Activated naive CD4-positive, alpha-beta T cell treated with Interleukin-2 at 50 U/mL for 16 hours (primary cell): ENCODE data around the gene EIF5.
"Not testable (repeated sequence)": the region's sequence is repeated elsewhere in the genome, so short reads cannot be mapped to it uniquely, and the experiment has no call there.

ENCODE experiments used
- DNase-seq: peaks from one replicate; pipeline ENCODE4 v3.0.0-alpha.2; 2020

Gene EIF5

DNA sequence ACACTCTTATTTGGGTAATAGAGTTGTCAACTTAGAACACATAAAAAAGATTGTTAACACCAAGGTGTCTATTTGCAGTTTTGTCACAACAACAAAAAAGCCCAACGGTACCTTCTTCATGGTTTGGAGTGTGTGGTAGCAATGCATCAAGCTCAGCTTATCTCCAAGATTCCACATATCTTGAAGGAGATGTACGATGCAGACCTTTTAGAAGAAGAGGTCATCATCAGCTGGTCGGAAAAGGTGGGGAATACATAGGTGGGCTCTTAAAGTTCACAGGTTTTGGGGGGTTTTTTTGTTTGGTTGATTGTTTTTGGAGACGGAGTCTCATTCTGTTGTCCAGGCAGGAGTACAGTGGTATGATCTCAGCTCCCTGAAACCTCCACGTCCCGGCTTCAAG, 5.5 kb downstream of the EIF5 start:
- no peak for DNase-seq

DNA sequence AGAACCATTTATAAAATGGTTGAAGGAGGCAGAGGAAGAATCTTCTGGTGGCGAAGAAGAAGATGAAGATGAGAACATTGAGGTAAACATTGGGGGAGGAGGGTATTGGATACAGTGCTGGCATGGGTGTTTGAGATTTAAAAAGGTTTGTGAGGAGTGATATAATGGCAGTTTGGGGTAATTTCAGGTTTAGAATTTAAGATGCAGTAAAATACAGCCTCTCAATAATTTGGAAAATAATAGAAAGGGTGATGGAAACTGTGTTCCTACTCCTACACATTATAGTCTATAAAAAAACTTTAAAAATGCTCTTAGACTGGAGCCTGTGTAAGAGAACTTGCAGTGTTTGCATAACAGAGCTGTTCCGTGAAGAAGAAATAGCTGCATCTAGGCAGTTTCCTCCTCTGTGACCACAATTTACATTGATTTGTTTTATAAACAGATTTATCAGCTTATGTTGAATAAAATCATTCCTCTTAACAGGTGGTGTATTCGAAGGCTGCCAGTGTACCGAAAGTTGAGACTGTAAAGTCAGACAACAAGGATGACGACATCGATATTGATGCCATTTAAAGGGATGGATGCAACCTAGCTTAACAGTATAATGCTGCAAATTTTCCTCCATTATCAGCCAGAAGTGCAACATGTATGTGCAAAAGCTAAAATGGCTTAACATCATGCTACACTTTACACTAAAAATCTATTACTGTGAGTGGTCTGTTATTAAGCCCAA, 6.6 kb downstream of the EIF5 start:
- DNase-seq = no peak

DNA sequence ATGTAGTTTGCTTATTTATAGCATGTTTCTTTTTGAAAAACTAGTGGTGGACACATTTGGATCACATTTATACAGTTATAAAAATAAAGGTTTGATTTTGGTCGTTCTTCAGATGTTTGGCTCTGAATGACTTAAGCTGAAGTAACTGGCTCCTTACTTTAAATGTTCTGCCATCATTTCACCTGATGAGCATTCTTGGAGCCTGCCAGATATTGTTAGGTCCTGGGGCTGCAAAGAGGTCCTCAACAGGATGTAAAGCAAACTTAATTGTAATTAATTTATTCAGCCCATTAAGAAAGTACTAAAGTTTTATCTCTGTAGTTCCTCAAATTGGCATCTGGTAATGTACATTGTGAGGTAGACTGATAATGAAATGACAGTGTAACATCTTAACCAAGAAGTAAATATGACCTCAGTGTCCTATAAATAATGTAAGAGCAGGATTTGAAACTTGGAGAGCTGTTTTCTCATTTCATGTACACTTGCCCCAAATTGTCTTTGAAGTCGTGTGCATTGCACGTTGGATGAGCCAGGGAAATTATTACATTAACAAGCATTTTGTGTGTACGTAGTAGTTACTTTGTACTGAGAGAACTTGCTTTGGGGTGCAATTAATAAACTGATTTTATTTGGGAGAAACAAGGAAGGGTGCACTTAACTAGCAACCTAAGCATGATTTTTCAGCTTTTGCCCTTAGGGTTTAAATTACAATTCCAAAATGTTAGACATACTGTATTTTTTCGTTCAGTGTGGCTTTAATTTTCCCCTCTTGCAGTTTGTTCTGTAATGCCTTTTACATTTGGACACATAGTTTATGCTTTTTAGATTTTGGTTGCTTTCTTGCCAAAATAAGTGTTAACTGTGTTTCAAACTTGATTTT, 7.5 kb downstream of the EIF5 start:
- no peak for DNase-seq

DNA sequence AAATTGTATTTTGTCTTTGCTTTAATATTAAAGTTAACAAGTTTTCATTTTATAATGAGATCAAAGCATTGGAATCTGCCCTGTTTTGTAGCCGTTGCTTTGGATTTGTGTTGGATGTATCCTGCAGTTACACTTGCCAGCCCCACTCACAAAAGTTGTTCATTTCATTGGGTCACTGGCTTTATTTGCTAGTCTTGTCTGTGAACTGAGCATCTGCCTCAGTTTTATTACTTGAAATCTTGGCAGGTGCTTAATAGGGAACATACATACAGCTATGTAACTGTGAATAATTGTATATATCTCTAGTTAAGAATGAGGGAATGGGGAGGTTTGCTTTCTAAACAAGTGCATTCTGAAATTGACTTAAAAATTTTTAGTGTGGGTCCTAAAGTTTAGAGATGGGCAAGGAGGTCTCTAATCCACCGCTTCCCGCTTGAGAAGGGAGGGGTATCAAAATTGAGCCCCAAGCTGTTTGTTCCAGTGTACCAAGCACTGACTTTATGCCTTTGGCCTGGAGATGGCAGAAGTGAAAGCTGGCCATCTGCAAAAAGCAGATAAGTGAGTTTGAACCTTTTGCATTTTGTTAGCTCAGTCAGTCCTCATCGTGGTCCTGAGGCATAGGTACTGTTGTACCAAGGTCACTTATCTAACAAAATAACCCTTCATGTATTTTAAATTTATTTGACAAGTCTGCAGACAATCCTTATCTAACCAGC, 9.3 kb downstream of the EIF5 start:
- no peak for DNase-seq

DNA sequence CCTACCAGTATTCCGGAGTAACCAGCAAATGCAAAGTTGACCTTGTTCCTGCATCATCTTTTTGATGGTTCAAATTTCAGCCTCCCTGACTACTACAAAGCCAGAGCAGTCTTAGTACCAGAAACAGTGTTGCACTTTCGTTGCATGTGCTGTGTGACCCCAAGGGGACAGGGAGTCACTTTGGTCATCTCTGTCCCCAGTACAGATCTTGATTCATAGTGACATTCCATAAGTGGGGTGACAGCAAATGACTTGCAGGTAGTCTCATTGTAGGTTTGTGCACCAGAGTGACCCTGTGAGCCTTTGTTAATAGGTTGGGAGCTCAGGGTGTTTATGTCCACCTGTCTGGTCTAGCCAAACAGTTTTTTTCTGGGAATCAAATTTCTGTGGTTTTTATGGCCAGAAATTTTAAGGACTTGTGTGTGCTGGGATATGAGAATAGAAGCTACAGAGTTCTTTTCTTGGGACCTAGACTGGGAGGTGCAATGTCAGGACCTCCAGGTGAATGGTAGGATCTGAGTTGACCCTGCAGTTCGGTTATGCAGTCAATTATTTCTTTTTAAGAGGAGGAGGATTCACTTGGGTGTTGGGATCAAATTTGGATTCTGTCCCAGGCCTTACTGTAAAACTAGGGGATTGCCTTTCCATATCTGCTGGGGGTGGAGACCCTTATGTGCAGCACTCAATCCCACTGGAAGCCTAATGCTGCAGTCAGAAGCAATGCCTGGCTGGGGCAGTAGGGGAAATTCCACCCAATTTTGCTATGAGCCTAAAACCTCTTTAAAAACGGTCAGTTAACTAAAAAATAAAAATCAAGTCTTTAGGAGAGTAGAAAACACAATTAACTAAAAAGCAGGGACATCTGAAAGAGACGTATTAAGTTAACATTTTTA, 10.1 kb downstream of the EIF5 start:
- no peak for DNase-seq

DNA sequence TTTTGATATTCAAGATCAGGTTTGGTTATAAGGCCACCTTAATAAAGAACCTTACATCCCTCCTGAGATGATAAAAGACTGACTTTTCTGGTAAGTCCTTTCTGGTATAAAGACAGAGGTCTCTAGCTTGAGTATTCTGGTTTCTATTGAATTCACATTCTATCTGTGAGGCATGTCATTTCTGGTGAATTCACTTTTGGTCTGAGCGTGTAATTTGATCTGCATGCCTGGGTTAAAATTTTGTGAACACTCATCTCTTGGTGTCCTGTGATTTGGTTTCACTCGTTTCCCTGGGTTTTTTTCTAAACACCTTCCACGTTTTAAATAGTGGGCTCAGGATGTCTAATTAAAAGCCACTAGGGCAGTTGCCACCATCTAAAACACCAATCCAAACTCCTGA, 12.2 kb downstream of the EIF5 start:
- DNase-seq = no peak

DNA sequence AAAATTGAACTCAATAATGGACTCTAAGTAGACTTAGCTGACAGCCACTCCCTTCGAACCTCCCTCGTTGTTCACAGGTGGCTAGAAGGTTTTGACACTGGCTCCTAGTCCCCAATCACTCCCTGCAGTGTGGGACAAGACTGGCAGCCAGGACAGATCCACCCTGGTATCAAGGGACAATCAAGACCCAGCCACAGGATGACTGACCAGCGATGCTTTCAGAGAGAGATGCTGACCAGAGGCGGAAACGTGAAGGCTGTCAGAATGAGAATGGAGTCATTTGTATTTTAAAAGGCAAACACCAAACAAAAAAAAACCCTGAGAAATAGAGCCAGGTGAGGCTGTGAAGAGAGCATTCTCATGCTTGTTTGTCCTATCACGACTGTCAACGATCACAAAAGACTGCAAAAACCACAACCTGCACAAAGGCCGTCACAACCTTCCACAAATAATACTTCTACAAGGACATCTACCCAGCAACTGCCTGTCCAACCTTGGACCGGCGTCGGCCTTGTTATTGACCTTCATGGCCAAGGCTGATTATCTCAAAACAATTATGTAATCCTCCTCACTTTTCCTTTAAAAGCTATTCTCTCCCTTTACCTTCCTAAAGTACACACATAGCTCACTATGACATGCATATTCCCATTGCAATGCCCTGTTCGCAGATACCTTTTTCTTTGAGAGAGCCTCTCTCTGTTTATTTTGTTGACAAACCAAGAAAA, 13.2 kb downstream of the EIF5 start:
- no peak for DNase-seq

DNA sequence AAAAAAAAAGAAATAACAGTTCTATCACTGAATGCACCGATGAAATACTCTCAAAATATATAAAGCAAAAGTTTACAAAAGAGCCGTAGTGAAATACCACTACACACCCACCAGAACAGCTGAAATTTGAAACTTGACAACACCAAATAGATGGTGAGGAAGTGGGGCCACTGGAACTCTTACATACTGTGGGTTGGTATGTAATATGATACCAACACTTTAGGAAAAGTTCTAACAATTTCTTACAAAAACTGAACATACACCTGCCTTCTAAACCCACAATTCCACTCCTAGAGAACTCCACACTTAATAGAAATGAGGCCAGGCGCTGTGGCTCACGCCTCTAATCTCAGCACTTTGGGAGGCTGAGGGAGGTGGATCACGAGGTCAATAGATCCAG, 14.1 kb downstream of the EIF5 start:
- DNase-seq = no peak

DNA sequence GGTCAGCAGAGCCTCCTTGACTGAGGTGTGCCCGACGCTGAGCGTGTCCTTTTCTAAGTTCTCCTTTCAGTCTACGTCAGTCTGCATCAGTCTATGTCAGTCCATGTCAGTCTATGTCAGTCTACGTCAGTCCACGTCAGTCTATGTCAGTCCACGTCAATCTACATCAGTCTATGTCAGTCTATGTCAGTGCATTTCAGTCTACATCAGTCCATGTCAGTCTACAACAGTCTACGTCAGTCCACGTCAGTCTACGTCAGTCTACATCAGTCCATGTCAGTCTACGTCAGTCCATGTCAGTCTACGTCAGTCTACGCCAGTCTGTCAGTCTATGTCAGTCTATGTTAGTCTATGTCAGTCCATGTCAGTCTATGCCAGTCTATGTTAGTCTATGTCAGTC, 15.9 kb downstream of the EIF5 start:
- DNase-seq = no peak

DNA sequence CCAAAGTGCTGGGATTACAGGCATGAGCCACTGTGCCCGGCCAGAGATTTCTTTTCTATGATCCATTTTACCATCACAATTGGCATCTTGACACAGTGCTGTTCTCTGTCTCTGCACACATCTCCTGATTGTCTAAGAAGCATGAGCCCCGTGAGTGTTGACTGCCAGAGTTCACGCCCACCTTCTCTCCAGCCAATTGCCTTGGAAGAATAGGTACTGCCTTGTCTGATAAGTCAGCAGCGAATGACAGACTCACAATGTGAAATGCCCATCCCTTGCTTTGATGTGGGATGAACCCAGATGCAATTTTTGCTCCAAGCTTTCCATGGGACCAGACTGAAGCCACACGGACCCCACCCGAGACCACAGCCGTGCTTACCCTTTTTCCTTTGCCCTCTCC, 19.3 kb downstream of the EIF5 start:
- DNase-seq = no peak

DNA sequence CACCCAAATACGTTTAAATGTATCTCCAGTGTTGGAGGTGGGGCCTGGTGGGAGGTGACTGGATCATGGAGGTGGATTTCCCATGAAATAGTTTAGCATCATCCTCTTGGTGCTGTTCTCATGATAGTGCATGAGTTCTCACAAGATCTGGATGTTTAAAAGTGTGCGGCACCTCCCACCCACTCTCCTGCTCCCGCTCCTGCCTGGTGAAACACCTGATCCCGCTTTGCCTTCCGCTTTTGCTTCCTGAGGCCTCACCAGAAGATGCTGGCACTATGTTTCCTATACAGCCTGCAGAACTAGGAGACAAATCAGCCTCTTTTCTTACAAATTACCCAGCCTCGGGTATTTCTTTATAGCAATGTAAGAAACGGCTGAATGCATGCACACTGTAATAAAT, 20.1 kb downstream of the EIF5 start:
- no peak for DNase-seq

DNA sequence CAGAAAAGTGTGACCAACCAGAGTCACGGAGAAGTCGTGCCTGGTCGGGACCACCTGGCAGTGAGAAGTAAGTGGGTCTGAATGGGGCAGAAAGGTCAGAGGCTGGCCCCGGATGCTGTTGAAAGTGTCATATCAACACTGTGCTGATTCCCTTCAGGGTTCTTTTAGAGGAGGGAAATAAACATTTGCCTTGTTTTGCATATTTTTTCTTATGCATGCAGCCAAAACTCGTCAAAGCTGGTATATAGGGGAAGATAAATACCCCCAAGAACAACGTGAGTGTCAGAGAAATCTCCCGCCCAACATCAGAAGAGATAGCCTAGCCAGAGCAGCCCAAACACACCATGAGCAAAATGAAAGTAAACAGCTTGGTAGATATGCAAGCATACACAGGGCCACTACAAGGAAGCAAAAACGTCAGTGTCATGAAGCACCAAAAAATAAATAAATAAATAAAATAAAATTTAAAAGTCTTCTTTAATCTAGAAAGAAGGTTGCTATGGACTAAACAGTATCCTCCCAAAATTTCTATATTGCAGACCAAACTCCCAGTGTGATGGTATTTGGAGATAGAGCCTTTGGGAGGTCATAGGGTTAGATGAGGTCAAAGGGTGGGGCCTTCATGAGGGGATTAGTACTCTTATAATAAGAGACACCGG, 22.1 kb downstream of the EIF5 start:
- no peak for DNase-seq

DNA sequence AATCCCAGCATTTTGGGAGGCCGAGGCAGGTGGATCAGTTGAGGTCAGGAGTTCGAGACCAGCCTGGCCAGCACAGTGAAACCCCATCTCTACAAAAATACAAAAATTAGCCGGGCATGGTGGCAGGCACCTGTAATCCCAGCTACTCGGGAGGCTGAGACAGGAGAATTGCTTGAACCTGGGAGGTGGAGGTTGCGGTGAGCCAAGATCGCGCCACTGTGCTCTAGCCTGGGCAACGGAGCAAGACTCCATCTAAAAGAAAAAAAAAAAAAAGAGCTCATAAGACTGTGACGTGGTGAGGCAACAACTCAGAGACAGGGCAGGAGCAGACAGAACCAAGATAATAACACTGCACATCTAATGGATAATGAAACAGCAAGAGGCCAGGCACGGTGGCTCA, 23.5 kb downstream of the EIF5 start:
- DNase-seq = not testable (repeated sequence)

DNA sequence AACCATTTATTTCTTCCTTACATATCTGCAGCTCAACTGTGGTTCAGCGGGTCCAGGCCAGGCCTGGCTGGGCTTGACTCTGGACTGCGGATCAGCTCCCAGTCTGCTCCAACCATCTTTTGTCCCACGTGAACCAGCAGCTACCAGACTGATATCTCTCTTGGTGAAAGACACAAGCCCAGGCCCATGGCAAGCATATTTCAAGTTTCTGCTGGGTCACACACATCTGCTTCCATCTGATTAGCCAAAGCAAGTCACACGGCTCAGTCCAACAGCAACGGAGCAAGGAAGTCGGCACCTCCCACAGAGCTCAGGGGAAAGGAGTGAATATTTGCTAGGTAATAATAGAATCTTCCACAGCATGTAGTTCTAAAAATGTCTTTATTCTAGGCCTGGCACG, 26.5 kb downstream of the EIF5 start:
- DNase-seq = no peak

DNA sequence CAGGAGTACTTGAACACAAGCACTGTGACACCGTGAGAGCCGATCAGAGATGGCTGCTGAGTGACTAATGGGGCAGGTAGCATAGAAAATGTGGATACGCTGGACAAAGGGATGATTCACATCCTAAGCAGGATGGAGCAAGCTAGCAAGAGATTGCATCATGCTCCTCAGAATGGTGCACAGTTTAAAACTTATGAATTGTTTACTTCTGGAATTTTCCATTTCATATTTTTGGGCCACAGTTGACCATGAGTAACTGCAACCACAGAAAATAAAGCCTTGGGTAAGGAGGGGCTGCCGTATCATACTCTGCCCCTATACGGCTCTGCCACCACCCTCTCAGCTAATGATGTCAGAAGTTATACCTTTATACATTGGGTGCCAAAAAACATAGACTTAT, 27.8 kb downstream of the EIF5 start:
- no peak for DNase-seq

DNA sequence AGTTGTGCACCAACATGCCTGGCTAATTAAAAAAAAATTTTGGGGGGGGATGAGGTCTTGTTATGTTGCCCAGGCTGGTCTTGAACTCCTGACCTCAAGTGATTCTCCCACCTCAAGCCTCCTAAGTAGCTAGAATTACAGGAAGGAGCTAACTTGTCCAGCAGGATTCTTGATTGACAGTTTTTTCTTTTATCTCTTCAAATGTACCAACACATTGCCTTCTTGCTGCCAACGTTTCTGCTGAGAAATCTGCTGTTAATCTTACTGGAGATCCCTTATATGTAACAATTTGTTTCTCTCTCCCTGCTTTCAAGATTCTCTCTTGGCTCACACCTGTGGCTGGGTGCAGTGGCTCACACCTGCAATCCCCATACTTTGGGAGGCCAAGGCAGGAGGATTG, 28.7 kb downstream of the EIF5 start:
- no peak for DNase-seq

DNA sequence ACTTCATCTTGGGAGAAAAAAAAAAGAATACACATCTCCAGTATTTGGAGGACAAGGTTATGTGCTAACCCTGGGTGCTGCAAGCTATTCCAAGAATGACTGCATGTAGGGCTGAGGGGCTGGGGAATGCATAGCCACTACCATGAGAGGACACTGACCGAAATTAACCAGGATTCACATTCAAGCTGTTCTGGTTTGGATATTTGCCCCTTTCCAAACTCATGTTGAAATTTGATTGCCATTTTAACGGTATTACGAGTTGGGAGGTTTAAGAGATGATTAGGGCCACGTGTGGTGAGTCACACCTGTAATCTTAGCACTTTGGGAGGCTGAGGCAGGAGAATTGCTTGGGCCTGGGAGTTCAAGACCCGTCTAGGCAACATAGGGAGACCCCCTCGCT, 32.7 kb downstream of the EIF5 start:
- no peak for DNase-seq

DNA sequence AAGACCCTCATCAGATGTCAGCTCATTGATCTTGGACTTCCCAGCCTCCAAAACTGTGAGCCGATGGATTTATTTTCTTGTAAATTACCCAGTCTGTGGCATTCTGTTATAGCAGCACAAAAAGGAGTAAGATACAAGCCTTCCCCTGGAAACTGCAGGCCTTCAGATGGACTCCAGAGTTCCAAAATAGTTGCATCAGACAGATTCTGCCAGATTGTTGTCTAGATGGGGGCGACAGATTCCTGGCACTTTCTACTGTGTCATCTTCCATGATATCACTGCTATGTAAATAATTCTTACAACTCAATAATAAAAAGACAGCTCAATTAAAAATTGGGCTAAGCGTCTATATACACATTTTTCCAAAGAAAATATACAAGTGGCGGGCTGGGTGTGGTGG, 34.0 kb downstream of the EIF5 start:
- DNase-seq = no peak

DNA sequence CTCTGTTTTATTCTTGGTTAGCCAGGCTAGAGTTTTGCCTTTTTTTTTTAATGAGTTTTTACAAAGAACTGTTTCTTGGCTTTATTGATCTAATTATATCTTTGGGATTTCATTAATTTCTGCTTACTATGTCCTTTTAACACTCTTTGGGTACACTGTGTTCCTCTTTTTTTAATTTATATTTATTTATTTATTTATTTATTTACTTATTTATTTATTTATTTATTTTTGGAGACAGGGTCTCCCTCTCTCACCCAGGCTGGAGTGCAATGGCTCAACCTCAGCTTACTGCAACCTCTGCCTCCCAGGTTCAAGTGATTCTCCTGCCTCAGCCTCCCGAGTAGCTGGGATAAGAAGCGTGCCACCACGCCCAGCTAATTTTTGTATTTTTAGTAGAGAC, 36.0 kb downstream of the EIF5 start:
- DNase-seq = no peak

DNA sequence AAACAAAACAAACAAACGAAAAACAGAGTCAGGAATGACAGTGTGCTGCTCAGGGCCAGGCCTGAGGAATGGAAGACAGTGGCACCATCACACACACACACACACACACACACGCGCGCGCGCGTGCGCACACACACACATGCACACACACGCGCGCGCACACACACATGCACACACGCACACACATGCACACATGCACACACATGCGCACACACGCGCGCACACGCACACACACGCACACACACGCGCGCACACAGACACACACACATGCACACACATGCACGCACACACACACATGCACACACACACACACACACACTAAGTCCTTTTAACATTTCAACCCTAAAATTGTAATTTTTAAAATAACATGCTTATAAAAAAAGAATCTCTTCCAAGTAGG, 38.0 kb downstream of the EIF5 start:
- no peak for DNase-seq

DNA sequence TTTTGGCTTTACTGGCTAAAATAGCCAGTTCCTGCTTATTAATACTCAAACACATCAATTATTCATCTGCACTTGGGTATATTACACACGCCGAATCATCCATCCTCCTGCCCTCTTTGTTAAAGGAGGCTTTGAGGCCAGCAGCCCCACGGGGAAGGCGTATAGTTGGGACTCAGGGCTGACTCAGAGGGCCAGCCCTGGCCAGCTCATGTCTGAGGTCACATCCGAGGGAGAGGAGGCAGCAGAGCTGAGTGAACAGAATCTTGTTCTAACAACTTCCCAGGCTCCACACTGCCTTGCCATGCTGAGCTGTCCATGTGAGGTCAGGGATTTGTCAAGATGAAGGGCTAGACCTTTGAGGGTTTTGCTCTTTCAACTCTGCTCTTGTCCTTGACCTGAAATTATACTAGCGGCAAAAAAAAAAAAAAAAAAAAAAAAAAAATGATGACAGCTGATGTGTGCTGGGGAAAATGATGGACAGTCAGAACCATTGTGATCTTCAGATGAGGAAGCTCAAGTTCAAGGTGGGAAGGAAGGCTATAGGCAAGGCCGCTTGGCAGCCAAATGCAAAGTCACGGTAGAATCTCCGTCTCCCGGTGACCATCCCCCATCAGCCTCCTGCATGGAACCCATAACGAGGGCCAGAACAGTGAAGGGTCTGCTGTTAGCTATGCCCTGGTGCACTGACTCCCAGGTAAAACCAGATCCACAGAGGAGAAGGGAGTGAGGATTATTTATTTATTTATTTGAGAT, 38.7 kb downstream of the EIF5 start:
- DNase-seq = no peak
